Keratinocyte (primary cell): ENCODE measurements around the gene TTR. TPM values are rescaled to one million over a fixed set of nuclear protein-coding genes. Genes with fewer than 3 reads are reported as not detected.

Source experiments
- DNase-seq: peaks from one replicate; pipeline ENCODE4 v3.0.0-alpha.2; 2011; ENCODE audit warnings: low read depth, missing footprints, low spot score
- FAIRE-seq: peaks from 2 replicates; lab custom pipeline; 2011; peaks lifted over from hg19 to GRCh38; lab: Jason Lieb, UNC
- H2AFZ ChIP-seq: 2 replicates; pipeline ENCODE4 v1.6.0; 2012; ENCODE audit warnings: low read length, control low read depth, inconsistent platforms; ENCODE audit not compliant: control insufficient read depth
- H3K27ac ChIP-seq: 2 replicates; pipeline ENCODE4 v1.5.1; 2011; ENCODE audit warnings: low read length; ENCODE audit not compliant: control insufficient read depth, insufficient read depth
- H3K27me3 ChIP-seq: 3 replicates; pipeline ENCODE4 v1.6.0; 2011; ENCODE audit warnings: low read length; ENCODE audit not compliant: control insufficient read depth, insufficient read depth; ENCODE audit errors: extremely low read depth
- H3K36me3 ChIP-seq, 2 experiments: 2 replicates in 1 of 2; 3 replicates in 1 of 2; pipeline ENCODE4 v1.5.1; 2011; ENCODE audit warnings: low read length in 2 of 2, mild to moderate bottlenecking in 1 of 2; ENCODE audit not compliant: control insufficient read depth in 2 of 2, insufficient read depth in 2 of 2; ENCODE audit errors: extremely low read depth in 1 of 2
- H3K4me1 ChIP-seq: 3 replicates; pipeline ENCODE4 v1.5.1; 2011; ENCODE audit warnings: low read length; ENCODE audit not compliant: control insufficient read depth, insufficient read depth; ENCODE audit errors: extremely low read depth
- H3K4me2 ChIP-seq: 3 replicates; pipeline ENCODE4 v1.6.0; 2011; ENCODE audit warnings: low read depth, low read length; ENCODE audit not compliant: control insufficient read depth, insufficient read depth; ENCODE audit errors: extremely low read depth
- H3K4me3 ChIP-seq, 3 experiments: fragments of 200-600 bp in 1 of 3; sonication (generic) in 1 of 3; 2 replicates in 2 of 3; 3 replicates in 1 of 3; pipeline ENCODE4 v1.5.1; 2011 to 2016; ENCODE audit warnings: low read length in 3 of 3, mild to moderate bottlenecking in 3 of 3, control low read depth in 2 of 3, inconsistent platforms in 1 of 3, low read depth in 1 of 3, mixed read lengths in 1 of 3, mixed run types in 1 of 3, moderate library complexity in 1 of 3; ENCODE audit not compliant: control insufficient read depth in 2 of 3, insufficient read depth in 2 of 3; ENCODE audit errors: extremely low read depth in 1 of 3
- H3K79me2 ChIP-seq: 2 replicates; pipeline ENCODE4 v1.6.0; 2012; ENCODE audit warnings: low read length; ENCODE audit not compliant: control insufficient read depth, insufficient read depth
- H3K9ac ChIP-seq: 3 replicates; pipeline ENCODE4 v1.6.0; 2011; ENCODE audit warnings: low read length; ENCODE audit not compliant: control insufficient read depth, insufficient read depth; ENCODE audit errors: extremely low read depth
- H3K9me1 ChIP-seq: 3 replicates; pipeline ENCODE4 v1.6.0; 2011; ENCODE audit warnings: low read length; ENCODE audit not compliant: control insufficient read depth, insufficient read depth; ENCODE audit errors: extremely low read depth
- H3K9me3 ChIP-seq: 2 replicates; pipeline ENCODE4 v1.5.1; 2012; ENCODE audit warnings: low read depth, low read length; ENCODE audit not compliant: control insufficient read depth
- H4K20me1 ChIP-seq: 3 replicates; pipeline ENCODE4 v1.6.0; 2011; ENCODE audit warnings: low read length; ENCODE audit not compliant: control insufficient read depth, insufficient read depth; ENCODE audit errors: extremely low read depth
- EZH2 ChIP-seq: IDR thresholded peaks from one replicate; pipeline ENCODE4 v1.6.1; 2012; ENCODE audit warnings: inconsistent platforms, mild to moderate bottlenecking, low read length, moderate library complexity
- dilution Hi-C: fragments of 300-500 bp; cut with MboI; formaldehyde crosslinking; loops from one replicate; pipeline ENCODE4 v1.7.0; 2020; ENCODE audit warnings: low sequenced_read_pairs; ENCODE audit not compliant: extremely low pct_ligation_motif_present
- polyA plus RNA-seq, 5 experiments: library from polyadenylated mRNA; depleted of rRNA in 3 of 5; stranded (reverse) in 3 of 5; stranded (forward) in 1 of 5; unstranded in 1 of 5; fragments of >200 nt; gene quantifications; 1 replicate in 1 of 5; 2 replicates in 3 of 5; 3 replicates in 1 of 5; pipeline versions ENCODE4 v1.2.1 to v1.2.3, GENCODE V29; 2011 to 2012; ENCODE audit warnings: missing spikeins in 2 of 5, low read depth in 1 of 5, low replicate concordance in 1 of 5
- TF ChIP-seq, protein P1 (sequence below), 3 experiments: IDR thresholded peaks in 1 of 3; conservative IDR thresholded peaks in 1 of 3; optimal IDR thresholded peaks in 1 of 3; 2 replicates in 2 of 3; 3 replicates in 1 of 3; pipeline versions ENCODE3 to v1.5.1; 2011; ENCODE audit warnings: low read length in 3 of 3, mild to moderate bottlenecking in 3 of 3, moderate library complexity in 2 of 3, control low read depth in 1 of 3, inconsistent platforms in 1 of 3; ENCODE audit not compliant: insufficient read depth in 2 of 3; ENCODE audit errors: extremely low read depth in 1 of 3

TTR gene
- polyA plus RNA-seq, 1 donor (not counting 4 experiments of a cell fraction or from before 2014, with no cell fraction given): not detected

DNA sequence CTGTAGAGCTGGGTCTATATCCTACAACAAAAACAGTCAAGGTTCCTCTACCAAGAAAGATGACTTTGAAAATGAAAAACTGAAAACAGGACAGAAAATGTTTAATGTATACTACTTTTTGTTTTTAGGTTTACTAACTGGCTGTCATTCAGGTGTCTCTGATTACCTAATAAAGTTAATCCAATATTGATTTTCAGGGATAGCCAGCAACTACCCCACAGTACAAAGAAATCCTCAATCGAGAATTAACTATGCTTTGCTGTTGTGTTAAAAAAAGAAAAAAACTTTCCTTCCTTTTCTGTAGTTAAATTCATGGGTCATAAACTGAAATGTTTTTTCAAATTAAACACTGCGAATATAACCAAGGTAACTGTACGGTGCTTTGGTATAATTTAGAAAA, 45.8 kb downstream of the TTR start:
- no peaks in the 10 kb centered on the region for H3K9me3 ChIP-seq
- H3K9ac ChIP-seq: no peak overlapping the region
- TF ChIP-seq EZH2: no peak
- TF ChIP-seq, protein P1, sequence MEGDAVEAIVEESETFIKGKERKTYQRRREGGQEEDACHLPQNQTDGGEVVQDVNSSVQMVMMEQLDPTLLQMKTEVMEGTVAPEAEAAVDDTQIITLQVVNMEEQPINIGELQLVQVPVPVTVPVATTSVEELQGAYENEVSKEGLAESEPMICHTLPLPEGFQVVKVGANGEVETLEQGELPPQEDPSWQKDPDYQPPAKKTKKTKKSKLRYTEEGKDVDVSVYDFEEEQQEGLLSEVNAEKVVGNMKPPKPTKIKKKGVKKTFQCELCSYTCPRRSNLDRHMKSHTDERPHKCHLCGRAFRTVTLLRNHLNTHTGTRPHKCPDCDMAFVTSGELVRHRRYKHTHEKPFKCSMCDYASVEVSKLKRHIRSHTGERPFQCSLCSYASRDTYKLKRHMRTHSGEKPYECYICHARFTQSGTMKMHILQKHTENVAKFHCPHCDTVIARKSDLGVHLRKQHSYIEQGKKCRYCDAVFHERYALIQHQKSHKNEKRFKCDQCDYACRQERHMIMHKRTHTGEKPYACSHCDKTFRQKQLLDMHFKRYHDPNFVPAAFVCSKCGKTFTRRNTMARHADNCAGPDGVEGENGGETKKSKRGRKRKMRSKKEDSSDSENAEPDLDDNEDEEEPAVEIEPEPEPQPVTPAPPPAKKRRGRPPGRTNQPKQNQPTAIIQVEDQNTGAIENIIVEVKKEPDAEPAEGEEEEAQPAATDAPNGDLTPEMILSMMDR (optimal IDR thresholded peaks at IDR 0.05 in 1 of 3, IDR thresholded peaks at IDR 0.05 in 1 of 3, conservative IDR thresholded peaks at IDR 0.05 in 1 of 3; ENCODE audit: extremely low read depth in 1 of 3, insufficient read depth in 2 of 3, low read length in 3 of 3): no peak
- H3K36me3 ChIP-seq: no peaks in the 10 kb centered on the region
- FAIRE-seq (no peak), DNase-seq (no peak)
- no peak overlapping the region for H3K4me2 ChIP-seq
- dilution Hi-C loops: no loop called here
- H3K4me1 ChIP-seq: no peaks in the 10 kb centered on the region
- no peaks in the 10 kb centered on the region for H3K9me1 ChIP-seq
- no peak overlapping the region for H3K4me3 ChIP-seq
- H3K79me2 ChIP-seq: no peaks in the 10 kb centered on the region
- no peaks in the 10 kb centered on the region for H4K20me1 ChIP-seq
- H3K27me3 ChIP-seq: no peaks in the 10 kb centered on the region
- H3K27ac ChIP-seq: no peak overlapping the region
- H2AFZ ChIP-seq: no peak overlapping the region

DNA sequence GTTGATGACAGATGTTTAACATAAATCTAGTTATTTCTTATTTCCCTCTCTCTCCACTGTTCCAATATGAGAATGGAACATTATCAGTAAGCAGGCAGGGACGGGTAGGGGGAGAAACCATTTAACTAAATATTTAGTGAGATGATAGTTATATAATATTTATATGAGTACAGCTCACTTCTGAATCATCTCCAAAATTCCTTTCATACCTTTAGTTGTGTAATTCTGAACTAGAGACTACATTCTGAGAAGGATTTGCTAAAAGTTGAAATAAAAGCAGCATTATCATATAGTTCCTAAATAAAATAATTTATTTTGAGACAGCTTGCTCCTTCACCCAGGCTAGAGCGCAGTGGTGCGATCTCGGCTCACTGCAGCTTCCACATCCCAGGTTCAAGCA, 51.3 kb downstream of the TTR start:
- Histone ChIP-seq H3K27me3 (no peaks in the 10 kb centered on the region), H3K79me2 (no peaks in the 10 kb centered on the region), H3K4me3 (no peak overlapping the region), H3K9me3 (no peaks in the 10 kb centered on the region), H3K9me1 (no peaks in the 10 kb centered on the region), H3K9ac (no peak overlapping the region), H3K27ac (peak overlapping the region; percentile 11), H3K4me1 (peaks cover 14% of the 10 kb centered on the region), H4K20me1 (no peaks in the 10 kb centered on the region), H3K36me3 (no peaks in the 10 kb centered on the region), H3K4me2 (peak overlapping the region; percentile 52), H2AFZ (peak overlapping the region; percentile 79)
- dilution Hi-C loops: no loop called here
- TF ChIP-seq, protein P1 (optimal IDR thresholded peaks at IDR 0.05 in 1 of 3, IDR thresholded peaks at IDR 0.05 in 1 of 3, conservative IDR thresholded peaks at IDR 0.05 in 1 of 3; ENCODE audit: extremely low read depth in 1 of 3, insufficient read depth in 2 of 3, low read length in 3 of 3): no peak
- no peak for TF ChIP-seq EZH2
- DNase-seq (no peak), FAIRE-seq (no peak)
